CD4-positive, alpha-beta T cell treated with Interleukin-2 at 100 ng/mL for 4 hours (primary cell): ENCODE results near the gene RNF19B.

Source experiments
- DNase-seq: peaks from one replicate; pipeline ENCODE4 v3.0.0-alpha.2; 2020; ENCODE audit warnings: low spot score

Gene RNF19B

DNA sequence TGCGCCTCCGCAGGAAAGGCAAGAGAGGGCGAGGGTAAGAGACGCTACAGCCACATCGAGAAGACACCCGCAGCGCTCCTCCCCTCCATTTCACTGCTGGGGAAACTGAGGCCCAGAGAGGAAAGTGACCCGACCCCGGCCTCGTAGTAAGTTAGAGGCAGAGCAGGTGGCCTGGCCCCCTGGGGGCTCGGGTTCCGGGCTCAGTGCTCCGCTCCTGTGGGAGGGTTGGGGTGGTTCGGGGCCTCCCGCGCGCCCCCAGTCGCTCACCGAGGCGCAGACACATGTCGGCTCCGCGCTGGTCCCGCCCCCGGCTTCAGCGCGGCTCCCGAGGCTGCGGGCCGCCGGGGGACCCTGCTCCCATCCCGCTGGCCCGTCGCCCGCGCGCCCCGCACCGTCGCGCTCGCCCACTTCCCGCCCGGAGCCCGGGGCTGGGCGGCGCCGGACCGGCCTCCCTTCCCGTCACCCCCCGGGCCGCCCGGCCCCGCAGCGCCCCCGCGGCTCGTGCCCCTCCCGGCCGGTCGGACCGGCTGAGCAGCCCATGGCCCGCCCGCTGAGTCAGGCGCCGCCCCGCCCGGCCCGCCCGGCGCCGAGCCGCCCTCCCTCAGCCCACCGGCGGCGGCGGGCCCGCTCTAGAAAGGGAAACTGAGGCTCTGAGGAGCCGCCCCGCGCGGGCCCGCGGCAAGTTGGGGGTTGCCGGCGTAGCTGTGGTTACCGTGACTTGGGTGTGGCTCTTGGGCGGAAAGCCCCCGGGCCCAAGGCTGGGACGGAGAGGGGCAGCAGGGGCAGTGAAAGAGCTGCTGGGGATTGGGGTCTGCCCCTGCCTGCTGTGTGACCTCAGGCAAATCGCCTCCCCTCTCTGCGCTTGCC is 63.4 kb downstream of the RNF19B start, which contains the start of gene TMEM54:
TSS of gene TMEM54 (minus strand) at position 434 of the 867 bp plus-strand sequence. CDS start at position 283, 151 bp downstream.
- no peak for DNase-seq

DNA sequence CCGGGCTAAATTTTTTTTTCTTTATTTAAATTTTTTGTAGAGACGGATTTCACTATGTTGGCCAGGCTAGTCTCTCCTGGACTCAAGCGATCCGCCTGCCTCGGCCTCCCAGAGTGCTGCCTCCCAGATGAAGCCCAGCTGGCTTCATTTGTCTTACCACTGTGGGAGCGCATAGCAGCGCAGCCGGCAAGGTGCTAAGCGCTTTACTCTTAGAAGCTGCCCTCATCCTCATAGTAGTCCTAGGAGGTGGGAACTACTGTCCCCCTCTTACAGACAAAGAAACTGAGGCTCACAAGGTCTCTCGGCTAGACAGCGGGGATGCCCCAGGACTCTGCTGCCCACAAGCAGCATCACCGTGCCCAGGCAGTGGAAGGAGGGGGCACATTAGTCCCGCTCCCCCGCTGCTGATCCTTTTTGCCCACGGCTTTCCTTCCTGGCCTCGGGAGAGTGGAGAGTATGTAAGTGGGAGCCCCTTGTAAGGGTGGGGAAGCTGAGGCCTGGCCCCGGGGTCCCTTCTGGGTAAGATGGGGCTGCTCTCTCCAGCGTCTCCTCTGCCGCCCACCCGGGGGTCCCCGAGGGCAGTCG is 64.1 kb downstream of the RNF19B start:
- no peak for DNase-seq

DNA sequence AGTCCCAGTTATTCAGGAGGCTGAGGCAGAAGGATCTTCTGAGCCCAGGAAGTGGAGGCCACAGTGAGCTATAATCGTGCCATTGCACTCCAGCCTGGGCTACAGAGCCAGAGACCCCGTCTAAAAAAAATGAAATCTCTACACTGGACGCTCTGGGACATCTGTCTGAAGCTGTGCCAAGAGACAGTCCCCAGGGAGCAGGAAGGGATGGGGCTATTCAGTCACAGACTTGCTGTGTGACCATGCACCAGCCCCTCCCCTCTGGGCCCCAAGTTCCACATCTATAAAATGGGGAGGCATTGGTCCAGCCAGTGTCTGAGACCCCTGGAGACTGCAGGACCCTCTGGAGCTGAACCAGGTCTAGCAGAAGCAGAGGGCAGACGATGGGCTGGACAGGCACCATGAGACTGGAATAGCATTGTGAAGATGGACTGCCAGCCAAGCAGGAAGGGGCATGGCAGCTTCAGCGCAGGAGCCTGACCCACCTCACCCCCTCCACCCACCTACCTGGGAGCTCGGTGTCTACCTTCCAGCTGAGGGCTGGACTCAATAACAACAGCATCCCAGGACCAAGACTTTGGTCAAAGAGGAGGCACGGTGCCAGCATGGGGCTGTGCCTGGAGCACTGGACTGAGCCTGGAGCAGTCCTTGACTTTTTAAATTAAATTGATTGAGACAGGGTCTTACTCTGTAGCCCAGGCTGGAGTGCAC is 64.9 kb downstream of the RNF19B start:
- DNase-seq = no peak

DNA sequence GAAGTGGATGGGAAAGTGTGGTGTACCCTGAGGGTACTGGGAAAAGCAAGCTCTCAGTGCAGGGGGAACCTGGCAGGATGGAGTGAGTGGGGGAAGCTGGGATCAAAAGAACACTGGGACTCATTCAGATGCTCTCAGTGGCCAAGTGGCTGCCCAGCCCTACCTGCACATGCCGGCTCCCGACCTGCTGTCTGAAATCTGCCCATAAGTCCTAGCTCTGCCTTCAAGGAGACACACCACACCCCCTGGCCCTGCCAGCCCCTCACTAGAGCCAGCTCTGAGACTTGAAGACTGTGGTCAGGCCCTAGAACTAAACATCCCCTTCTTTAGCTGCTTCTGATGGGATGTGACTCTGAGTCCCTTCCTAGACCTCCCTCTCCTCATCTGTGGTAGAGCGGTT is 65.7 kb downstream of the RNF19B start:
- no peak for DNase-seq

DNA sequence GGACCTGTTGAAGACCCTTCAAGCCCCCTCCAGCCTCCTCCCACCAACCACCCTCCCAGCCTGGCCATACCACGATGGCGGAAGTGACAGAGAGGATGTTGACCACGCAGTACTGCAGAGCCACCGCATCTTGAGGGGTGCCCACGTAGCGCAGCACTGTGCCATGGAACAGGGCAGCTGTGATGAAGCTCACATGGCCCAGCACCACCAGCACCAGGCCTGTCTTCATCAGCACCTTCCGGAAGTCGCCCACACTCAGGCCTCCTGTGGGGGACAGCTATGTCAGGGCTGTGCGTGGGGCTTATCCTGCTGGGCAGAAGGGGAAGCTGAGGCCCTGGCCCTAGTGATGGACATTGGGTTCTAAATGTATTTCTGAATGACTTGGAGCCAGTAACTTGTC is 66.6 kb downstream of the RNF19B start:
- no peak for DNase-seq

DNA sequence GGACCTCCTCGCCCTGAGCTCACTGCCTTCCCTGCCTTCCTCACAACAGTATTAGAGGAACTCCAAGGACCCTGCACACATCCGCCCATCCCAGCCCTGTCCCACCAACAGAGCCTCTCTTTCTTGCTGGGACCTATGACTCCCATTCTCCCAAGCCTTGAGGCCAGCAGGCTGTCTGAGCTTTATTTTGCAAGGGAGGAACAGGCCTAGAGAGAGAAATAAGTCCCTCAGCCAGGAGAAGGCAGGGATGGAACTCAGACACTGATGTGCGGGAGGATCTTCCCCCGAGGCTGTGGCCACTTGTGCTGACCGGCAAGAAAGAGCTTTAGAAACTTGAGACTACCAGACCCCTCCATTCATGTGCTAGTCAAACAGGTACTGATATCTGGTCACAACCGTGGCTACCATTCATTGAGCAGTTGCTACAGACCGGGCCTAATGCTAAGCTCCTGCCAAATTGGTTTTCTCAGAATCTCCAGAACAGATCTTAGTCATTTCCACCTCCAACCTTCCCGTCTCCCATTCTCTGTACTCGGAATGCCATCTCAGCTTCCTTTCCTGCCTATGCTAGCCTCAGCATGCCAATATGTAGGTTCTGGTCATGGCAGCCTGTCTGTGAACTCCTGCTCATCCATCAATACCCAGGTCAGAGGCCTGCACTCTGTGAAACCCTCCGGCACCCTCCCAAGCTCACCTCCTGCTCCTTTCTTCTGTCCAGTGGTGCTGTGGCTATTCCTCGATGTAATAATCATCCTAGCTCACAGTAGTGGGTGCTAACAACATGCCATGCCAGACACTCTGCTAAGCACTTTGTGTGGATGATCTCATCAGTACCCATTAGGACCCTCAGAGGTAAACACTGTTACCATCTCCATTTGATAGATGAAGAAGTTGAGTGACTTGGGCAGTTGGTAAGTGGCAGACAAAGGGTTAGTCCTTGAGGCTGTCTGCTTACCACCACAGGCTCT is 67.2 kb downstream of the RNF19B start:
- DNase-seq = no peak

DNA sequence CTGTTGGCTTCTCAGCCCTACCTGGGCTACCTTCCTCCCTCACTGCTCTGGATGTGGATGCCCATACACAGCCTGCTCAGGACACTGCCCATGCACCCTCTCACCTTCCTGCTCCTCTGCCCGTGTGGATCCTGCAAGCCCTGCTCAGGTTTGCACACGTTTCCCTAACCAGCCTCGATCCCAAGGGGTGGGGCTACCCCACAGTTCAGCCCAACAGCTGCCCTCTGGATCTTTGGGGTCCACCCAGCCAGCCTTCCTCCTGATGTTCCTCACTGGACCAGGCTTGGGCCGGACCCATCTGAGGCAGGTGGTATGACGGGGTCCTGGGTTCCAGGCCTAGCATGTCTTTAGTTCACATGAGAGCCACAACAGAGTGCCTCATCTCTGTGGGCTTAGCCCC is 68.2 kb downstream of the RNF19B start:
- no peak for DNase-seq

DNA sequence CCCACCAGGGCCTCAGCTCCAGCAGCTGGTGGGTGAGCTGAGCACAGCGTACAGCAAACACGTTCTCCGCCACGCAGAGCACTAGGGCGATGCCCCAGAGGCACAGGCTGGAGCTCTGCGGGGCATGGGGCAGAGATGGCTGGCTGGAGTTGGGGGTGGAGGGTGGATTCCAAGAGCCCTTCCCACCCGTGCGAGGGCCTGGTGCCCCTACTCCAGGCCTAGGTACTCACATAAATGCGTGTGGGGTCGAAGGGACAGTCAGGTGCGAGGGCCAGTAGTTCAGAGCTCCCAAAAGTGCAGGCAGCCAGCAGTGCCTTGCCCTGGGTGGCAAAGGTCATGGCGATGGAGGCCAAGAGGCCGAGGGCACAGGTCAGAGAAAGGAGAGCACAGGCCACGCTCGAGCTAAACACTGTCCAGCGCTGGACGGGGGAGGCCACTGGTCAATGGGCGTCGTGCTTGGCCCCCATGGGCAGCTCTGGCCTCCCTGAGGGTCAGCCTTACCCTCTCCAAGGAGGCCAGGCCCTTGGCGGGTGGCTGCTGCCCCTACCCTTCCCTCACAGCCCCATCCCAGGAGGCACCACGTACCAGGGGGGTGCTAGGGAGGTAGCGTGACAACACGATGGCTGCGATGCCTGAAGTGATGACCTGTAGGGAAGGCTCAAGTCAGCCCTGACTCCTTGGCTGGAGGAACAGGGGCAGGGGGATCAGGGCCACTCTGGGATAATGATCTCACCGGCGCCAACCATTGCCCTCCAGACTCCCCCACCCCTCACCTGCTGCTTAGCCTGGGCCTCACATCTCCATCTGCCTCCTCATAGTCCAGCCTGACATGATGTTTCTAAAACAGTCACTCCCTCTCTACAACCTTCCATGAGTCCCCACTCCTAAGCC is 69.0 kb downstream of the RNF19B start:
- DNase-seq = no peak

DNA sequence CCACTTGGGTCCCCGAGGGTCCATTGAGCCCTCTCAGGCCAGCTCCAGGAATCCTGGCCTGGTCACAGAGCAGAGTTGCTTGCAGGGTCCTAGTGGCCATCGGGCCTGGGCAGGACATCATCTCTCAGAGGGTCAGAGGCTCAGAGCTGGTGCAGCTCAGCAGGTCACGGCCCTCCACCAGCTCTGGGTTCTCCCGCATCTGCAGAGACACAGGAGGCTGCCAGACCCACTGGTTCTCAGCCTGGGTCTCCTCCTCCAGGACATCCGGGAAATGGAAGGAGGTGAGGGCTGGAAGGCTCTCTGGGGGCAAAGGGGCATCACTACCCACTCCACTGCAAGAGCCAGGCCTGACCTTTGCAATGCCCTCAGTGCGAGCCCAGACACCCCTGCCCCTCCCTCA is 69.9 kb downstream of the RNF19B start:
- DNase-seq = no peak

DNA sequence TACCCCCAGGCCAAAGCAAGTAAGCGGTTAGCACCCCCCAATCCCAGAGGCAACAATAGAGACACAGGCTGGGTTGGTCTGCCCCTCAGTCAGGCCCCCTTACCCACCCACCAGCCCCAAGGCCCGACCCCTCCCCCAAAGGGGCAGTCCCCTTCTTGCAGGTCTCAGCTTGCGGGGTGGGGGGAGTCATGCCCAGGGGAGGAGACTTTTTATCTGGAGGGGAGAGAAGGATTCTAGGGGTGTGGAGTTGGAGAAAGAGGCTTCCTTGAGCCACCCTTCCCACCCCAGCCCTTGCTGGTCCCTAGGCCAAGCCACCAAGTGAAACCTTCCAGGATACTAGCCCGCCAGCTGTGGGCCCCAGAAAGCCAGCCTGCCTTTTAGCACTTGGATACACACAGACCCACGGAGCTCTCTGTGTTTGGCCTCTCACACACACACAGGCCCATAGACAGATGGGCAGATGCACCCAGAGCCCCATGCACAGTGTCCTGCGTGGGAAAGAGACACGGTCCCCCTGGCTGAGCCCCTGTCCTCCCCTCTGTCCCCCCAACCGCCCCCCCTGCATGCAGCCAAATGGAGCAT is 70.5 kb downstream of the RNF19B start:
- no peak for DNase-seq

DNA sequence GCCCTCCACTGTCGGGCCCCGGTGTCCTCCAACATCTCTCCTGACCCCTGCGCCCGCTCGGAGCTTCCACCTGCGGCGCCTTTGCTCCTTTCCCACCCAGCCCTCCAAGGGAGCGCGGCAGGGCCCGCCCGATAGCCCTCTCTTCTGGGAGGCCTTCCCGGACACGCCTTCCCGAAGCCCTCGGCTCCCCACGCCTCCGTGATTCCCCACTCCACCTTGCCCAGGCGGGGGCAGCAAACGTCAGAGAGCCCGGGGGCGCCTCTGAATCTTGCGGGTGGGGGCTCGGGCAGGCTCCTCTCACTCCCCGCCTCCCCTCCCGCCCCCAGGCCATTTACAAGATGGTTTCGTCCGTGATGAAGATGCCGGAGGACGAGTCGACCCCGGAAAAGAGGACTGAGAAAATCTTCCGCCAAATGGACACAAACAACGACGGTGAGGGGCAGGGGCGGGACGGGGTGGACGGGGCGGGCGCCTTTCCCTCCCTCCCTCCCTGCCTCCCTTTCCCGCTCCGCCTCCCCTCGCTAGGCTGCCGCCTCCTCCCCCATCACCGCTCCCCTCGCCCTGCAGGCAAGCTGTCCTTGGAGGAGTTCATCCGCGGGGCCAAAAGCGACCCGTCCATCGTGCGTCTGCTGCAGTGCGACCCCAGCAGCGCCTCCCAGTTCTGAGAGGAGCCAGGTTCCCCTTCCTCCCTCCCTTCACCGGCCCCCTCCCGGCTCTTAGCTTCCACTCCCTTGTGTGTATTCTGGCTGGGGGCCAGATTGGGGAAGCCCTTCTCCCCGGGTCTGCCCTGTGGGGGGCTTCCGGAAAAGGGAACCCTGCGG is 71.2 kb downstream of the RNF19B start:
- no peak for DNase-seq

DNA sequence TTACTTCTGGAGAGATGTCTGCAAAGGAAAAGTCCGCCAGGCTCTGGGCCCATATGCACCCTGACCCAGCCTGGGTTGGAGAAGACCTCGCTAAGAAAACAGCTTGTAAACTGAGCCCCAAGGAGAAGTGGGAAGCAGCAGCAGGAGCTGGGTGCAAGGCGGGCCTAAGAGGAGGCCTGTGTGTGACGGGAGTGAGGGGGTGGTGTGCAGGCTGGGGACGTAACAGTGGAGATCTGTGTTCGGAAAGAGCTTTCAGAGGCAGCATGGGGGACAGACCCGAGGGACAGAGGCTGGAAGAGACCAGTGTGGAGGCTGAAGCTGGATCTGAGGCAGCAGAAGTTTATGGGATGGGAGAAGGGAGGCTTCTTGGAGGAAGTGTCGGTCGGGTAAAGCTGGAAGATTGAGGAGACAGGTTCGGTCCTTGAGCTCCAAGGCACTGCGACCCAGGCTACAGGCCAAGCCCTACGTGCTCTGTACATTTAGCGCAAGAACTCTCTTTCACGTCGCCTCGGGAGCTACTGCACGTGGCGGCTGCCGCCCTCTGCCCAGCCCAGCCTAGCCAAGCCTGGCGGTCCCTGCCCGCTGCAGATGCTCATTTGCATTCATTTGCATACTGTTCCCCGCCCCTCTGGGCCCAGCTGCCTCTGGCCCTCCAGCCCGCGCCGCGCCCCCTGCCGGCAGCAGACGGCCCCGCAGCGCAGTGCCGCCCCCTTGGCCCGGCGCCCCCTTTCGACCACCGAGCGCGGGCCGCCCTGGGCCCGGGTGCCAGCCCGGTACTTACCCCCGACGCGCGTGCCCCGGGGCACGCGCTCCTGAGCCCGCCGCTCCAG is 72.0 kb downstream of the RNF19B start:
- no peak for DNase-seq

DNA sequence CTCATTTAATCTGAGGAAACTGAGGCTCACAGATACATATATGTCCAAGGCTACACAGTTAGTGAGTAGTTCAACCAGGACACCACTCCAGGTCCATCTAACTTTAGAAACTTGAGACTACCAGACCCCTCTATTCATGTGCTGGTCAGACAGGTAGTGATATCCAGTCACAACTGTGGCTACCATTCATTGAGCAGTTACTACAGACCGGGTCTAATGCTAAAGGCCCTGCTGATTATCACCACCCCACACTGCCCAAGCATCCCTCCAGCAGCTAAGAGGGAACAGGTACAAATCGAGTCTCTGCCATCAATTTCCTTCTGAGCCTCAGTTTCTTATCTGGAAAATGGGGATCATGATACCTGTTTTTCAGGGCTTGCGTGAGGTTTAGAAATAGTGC is 73.0 kb downstream of the RNF19B start:
- no peak for DNase-seq

DNA sequence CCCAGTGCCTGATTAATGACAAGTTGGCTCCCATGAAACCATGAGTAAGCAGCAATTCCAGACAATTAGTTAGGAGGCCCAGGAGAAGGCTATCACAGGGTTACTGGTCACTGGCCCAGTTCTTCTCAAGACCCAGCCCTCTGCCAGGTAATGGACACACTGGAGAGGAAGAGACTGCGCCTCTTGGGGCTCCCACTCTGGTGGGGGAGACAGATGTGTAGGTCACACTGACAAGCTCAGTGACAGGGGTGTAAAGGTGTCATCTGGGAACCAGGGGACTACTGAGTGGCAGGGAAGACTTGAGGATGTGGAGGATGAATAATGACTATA is 73.4 kb downstream of the RNF19B start:
- no peak for DNase-seq

DNA sequence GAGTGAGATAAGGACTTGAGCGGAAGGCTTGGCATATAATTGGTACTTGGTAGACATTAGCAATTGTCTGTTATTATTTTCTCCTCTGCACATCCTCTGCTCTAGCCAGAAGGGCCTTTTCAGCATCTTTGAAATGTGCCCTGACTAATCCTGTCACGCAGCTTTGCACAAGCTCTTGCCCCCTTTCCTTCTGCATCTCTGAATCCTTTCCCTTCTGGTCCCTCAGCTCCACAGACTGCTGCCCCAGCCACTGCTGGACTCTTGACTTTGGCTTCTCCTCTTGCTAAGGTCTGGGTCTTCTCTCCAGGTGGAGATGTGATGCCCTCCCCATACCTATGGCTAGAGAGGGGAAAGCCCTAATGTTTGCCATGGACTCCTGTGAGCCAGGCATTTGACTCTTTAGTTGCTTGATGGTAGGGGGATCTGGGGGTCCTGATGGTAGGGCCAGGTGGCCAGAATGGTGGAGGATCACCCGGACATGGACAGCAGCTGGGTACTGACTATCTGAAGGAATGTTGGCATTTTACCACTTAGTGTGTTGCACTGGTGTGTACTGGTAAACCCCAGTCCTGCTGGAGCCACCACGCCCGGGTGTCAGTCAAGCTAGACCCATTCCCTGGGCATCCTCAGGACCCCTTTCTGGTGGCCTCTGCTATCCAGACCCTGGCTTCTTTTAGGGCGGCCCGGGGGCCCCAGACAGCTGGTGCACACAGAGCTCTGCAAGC is 73.9 kb downstream of the RNF19B start:
- no peak for DNase-seq

DNA sequence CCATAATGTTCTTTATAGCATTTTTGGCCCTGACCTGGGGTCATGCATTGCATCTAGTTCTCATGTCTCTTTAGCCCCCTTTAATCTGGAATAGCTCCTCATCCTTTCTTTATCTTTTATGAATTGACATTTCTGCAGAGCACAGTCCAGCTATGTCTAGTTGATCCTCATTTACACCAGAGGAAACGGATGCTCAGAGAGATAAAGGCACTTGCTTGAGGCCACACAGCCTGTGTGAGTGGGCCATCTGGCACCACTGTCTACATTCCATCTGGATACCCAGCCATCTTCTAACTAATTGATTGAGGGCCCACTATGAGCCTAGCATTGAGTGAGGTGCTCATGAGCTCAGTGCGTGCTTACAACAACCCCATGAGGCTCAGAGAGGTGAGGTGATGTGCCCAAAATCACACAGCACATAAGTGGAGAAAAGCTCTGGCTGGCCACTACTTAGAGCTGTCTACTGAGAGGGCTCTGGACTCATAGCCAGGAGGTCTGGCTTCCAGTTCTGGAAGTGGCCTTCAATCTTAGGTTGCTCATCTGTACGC is 74.8 kb downstream of the RNF19B start:
- no peak for DNase-seq

DNA sequence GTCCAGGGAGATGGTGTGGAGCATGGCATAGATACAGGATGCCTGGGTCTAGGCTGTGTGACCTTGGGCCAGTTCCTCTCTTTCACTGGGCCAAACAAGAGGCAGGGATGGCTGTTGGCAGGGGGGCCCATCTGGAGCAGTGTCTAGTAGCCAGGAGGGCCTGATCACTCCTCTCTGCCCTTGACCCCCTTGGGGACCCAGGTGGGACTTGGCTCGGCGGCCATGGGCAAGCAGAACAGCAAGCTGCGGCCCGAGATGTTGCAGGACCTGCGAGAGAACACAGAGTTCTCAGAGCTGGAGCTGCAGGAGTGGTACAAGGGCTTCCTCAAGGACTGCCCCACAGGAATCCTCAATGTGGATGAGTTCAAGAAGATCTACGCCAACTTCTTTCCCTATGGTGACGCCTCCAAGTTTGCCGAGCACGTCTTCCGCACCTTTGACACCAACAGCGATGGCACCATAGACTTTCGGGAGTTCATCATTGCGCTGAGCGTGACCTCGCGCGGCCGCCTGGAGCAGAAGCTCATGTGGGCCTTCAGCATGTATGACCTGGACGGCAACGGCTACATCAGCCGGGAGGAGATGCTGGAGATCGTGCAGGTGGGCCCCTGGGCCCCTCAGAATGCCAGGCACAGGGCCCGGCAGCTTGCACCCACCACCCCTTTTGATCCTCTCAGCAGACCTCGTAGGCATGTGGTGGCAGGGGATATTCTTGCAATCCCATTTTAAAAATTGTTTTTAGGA is 75.8 kb downstream of the RNF19B start:
- no peak for DNase-seq
